ENCODE measurements around the gene ABLIM1.

DNA sequence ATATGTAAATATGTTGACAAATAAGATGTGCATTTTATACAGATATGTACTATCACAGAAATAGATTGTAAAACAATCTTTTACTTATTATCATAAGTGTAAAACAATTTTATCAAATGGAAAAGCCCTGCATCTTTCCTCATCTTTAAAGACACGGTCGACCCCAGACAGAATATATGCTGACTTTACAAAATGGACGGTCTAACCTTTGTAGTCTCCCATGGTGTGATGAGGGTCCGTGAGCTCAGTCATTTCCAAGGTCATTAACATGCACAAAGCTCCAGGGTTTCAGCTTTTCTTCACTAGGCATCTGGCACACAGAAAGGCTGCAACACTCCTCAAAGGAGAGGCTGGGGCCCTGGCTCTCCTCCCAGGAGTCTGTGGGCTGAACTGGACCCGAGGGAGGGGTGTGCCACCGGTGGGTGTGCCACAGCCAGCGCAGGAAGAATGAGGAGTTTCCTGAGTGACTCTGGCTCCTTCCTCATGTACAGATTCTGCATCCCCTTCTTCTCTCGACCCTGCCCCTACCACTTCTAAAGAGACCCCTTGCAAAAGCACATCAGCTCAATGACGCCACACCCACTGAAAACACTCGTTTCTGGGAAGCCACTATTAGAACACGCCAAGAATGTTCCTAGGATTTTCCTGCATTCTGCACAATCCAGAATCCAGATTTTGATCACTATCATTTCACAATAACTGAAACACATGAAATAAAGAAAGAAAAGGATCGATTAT is 26.2 kb upstream of the ABLIM1 start:
- TF ChIP-seq, protein P1, sequence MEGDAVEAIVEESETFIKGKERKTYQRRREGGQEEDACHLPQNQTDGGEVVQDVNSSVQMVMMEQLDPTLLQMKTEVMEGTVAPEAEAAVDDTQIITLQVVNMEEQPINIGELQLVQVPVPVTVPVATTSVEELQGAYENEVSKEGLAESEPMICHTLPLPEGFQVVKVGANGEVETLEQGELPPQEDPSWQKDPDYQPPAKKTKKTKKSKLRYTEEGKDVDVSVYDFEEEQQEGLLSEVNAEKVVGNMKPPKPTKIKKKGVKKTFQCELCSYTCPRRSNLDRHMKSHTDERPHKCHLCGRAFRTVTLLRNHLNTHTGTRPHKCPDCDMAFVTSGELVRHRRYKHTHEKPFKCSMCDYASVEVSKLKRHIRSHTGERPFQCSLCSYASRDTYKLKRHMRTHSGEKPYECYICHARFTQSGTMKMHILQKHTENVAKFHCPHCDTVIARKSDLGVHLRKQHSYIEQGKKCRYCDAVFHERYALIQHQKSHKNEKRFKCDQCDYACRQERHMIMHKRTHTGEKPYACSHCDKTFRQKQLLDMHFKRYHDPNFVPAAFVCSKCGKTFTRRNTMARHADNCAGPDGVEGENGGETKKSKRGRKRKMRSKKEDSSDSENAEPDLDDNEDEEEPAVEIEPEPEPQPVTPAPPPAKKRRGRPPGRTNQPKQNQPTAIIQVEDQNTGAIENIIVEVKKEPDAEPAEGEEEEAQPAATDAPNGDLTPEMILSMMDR (conservative IDR thresholded peaks at IDR 0.05; ENCODE audit: low read depth in 2 of 2), result no peak
- TF ChIP-seq EZH2 (IDR thresholded peaks at IDR 0.05; ENCODE audit: low read depth, unreplicated experiment), result no peak
- no peak for TF ChIP-seq POLR2AphosphoS5 (IDR thresholded peaks at IDR 0.05; ENCODE audit: low read depth)
- TF ChIP-seq EZH2phosphoT487 (IDR thresholded peaks at IDR 0.05; ENCODE audit: unreplicated experiment), result no peak
- no peak for TF ChIP-seq JUNB (IDR thresholded peaks at IDR 0.05; ENCODE audit: unreplicated experiment)
- no peak for TF ChIP-seq ZNF114 (CRISPR knock-in tag; IDR thresholded peaks at IDR 0.05)
- no peak for TF ChIP-seq NANOG (IDR thresholded peaks at IDR 0.05; ENCODE audit: borderline replicate concordance)
- TF ChIP-seq, protein P2, sequence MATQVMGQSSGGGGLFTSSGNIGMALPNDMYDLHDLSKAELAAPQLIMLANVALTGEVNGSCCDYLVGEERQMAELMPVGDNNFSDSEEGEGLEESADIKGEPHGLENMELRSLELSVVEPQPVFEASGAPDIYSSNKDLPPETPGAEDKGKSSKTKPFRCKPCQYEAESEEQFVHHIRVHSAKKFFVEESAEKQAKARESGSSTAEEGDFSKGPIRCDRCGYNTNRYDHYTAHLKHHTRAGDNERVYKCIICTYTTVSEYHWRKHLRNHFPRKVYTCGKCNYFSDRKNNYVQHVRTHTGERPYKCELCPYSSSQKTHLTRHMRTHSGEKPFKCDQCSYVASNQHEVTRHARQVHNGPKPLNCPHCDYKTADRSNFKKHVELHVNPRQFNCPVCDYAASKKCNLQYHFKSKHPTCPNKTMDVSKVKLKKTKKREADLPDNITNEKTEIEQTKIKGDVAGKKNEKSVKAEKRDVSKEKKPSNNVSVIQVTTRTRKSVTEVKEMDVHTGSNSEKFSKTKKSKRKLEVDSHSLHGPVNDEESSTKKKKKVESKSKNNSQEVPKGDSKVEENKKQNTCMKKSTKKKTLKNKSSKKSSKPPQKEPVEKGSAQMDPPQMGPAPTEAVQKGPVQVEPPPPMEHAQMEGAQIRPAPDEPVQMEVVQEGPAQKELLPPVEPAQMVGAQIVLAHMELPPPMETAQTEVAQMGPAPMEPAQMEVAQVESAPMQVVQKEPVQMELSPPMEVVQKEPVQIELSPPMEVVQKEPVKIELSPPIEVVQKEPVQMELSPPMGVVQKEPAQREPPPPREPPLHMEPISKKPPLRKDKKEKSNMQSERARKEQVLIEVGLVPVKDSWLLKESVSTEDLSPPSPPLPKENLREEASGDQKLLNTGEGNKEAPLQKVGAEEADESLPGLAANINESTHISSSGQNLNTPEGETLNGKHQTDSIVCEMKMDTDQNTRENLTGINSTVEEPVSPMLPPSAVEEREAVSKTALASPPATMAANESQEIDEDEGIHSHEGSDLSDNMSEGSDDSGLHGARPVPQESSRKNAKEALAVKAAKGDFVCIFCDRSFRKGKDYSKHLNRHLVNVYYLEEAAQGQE (IDR thresholded peaks at IDR 0.05; ENCODE audit: unreplicated experiment), result no peak
